HUES64 (cell line): ENCODE data around the gene AMDHD2.

Experiments
- H3K27ac ChIP-seq: 2 replicates; pipeline ENCODE4 v1.7.0; 2013; ENCODE audit warnings: low read depth, low read length, inconsistent platforms
- H3K27me3 ChIP-seq: 2 replicates; pipeline ENCODE4 v1.6.1; 2013; ENCODE audit warnings: mild to moderate bottlenecking, low read length; ENCODE audit not compliant: insufficient read depth
- H3K36me3 ChIP-seq: 2 replicates; pipeline ENCODE4 v1.6.1; 2013; ENCODE audit warnings: mild to moderate bottlenecking, low read length; ENCODE audit not compliant: insufficient read depth
- H3K4me1 ChIP-seq: 2 replicates; pipeline ENCODE4 v1.6.1; 2013; ENCODE audit warnings: mild to moderate bottlenecking, low read length, moderate library complexity; ENCODE audit not compliant: insufficient read depth
- H3K4me3 ChIP-seq: 2 replicates; pipeline ENCODE4 v1.5.1; 2013; ENCODE audit warnings: mild to moderate bottlenecking, low read length, moderate library complexity
- H3K9ac ChIP-seq: 2 replicates; pipeline ENCODE4 v1.6.1; 2013; ENCODE audit warnings: mild to moderate bottlenecking, low read depth, low read length
- H3K9me3 ChIP-seq: 2 replicates; pipeline ENCODE4 v1.6.1; 2013; ENCODE audit warnings: low read depth, low read length; ENCODE audit not compliant: insufficient read depth
- WGBS: fragments of 150-250, 120-280 bp; methylation state at CpG from one replicate; pipeline ENCODE4 v1.1.7; 2013; ENCODE audit warnings: missing lambda C conversion rate; 5-methylcytosine and 5-hydroxymethylcytosine counted together

AMDHD2 gene

DNA sequence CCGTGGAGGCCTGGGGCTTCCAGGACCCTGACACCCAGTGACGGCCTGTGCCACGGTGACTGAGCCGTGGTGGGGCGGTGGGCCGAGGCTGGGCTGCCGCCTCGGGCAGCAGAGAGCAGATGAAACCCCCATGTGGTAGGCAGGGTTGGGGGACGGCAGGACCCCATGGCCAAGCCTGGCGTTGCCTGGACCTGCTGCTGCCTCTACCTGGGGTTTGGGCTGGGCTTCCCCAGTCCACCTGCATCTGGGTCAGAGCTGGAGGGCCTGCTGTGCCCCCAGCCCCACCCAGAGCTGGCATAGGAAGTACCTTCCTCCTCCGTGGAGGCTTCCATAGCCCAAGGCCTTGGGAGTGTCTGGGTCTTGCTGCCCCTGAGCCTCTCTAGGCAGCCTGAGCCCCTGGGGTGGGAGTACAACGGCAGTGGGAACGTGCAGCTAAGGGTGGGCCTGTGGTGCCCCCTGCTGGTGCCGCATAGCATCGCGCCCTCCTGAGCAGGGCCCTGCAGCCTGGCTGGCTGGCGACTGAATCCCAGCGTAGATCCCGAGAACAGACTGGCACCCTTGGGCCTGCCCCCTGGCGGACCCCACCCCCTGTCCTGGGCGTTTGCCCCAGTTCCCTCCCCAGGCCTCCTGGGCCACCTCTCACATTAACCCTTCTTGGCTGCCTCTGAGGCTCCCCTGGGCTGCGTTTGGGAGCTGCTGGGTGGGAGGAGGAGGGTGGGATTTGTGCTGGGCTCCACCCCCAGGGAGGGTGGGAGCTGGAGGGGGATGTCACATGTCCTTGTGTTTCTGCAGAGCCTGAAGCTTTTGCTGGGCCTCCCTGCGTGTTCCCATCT, 19.0 kb upstream of the AMDHD2 start:
- H3K36me3 ChIP-seq, result peaks cover 5% of the 10 kb centered on the region; the same call in 1 of the 2 replicates
- H3K9ac ChIP-seq, result peak overlapping the region; percentile 10; the same call in 1 of the 2 replicates
- peak overlapping the region; percentile 31; the same call in 1 of the 2 replicates for H3K27ac ChIP-seq
- peaks cover 6% of the 10 kb centered on the region for H3K4me1 ChIP-seq
- no peaks in the 10 kb centered on the region for H3K9me3 ChIP-seq
- no peaks in the 10 kb centered on the region for H3K27me3 ChIP-seq
- peak overlapping the region; percentile 47 for H3K4me3 ChIP-seq
- 40% methylated on average over 23 of the region's 23 CpGs for WGBS

DNA sequence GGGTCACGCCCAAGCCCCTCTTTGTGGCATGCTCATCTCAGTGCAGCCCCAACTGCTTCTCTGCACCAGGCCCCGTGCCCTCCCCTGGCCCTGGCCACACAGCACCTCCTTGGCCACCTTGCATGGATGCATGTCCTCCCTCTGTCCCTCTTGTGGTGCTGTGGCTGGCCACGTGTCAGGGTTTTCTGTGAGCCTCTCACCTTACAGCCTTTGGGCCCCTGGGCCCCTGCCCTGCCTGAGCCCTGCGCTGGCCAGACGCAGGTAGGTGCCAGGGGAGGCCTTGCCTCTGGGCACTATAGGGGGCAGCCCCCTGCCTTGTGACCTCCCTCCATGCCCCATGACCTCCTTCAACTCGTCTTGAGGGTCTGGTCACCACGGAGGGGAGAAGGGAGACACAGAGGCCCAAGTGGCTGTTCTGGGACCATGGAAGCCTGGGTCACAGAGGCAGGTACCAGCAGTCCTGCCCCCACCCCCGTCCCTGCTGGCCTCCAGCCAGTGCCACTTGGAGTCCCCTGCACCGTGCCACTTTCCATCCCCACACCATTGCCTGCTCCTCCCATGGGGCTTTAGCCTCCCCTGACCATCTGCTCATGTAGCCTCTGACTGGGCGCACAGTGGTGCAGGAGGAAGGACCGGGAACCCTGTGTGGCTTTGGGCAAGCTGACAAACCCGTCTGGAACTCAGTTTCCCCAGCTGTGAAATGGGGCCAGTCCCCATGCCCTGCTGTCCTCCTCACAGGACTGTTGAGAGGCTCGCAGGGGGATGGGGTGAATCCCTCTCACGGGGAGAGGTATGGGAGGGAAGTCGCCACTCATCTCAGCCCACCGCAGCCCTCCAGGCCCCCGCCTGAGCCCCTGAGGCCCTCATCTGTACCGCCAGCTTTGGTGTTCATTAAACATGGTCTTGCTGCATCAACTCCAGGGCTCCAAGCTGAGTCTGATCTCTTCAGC, 17.9 kb upstream of the AMDHD2 start:
- no peaks in the 10 kb centered on the region for H3K9me3 ChIP-seq
- H3K4me3 ChIP-seq, result no peak overlapping the region
- no peaks in the 10 kb centered on the region for H3K27me3 ChIP-seq
- H3K4me1 ChIP-seq, result peaks cover 6% of the 10 kb centered on the region
- no peak overlapping the region for H3K9ac ChIP-seq
- no peak overlapping the region for H3K27ac ChIP-seq
- 86% methylated on average over 18 of the region's 18 CpGs for WGBS
- H3K36me3 ChIP-seq, result no peaks in the 10 kb centered on the region

DNA sequence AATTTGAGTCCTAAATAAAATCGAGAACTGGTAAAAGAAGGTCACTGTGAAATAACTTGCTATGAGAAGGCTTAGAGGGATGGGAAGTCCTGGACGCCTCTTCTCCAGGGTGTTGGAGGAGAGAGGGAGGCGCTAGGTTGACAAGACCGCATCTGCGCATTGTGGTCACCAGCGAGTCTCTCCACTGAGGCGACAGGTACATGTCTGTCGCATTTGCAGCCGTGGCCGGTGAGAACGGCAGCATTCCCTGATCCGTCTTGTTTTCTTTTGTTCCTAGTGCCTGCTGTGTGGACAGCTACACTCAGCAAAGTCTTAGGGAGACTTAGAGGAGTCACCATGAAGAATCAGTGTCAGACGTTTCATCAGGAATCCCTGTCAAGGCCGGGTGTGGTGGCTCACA, 14.5 kb upstream of the AMDHD2 start:
- peaks cover 6% of the 10 kb centered on the region for H3K4me1 ChIP-seq
- H3K27ac ChIP-seq, result no peak overlapping the region
- H3K36me3 ChIP-seq, result no peaks in the 10 kb centered on the region
- no peaks in the 10 kb centered on the region for H3K27me3 ChIP-seq
- no peaks in the 10 kb centered on the region for H3K9me3 ChIP-seq
- no peak overlapping the region for H3K4me3 ChIP-seq
- H3K9ac ChIP-seq, result no peak overlapping the region
- WGBS, result 92% methylated on average over 14 of the region's 14 CpGs

DNA sequence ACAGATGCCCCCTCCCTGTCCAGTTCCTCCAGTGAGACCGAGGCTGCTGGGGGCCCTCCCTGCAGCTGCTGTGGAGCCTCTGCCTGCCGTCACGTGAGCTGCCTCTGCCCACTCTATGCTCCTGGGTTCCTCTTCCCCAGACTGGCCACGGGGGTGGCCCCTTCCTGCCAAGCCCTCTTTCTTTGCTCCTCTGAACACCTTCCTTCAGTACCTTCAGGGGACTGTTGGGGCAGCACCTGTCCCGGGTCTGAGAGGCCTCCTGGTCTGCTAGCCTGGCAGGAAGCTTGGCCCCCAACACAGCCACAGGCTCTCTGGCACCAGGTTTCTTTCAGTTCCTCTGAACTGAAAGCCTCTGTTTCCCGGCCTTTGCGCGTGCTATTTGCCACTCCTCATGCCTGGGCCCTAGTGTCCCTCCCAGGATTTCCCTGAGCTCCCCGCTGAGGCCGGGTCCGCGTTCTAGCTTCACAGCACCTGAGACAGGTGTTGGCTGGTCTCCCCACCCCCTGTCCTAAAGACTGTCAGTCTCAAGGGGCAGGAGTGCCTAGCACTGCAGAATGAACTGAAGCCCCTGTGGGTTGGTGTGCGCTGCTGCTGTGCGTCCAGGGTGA, 13.0 kb upstream of the AMDHD2 start:
- Histone ChIP-seq H3K9ac (no peak overlapping the region), H3K9me3 (no peaks in the 10 kb centered on the region), H3K4me3 (no peak overlapping the region), H3K4me1 (peaks cover 5% of the 10 kb centered on the region; the same call in 1 of the 2 replicates), H3K27me3 (no peaks in the 10 kb centered on the region), H3K27ac (no peak overlapping the region), H3K36me3 (no peaks in the 10 kb centered on the region)
- WGBS, result 89% methylated on average over 14 of the region's 14 CpGs

DNA sequence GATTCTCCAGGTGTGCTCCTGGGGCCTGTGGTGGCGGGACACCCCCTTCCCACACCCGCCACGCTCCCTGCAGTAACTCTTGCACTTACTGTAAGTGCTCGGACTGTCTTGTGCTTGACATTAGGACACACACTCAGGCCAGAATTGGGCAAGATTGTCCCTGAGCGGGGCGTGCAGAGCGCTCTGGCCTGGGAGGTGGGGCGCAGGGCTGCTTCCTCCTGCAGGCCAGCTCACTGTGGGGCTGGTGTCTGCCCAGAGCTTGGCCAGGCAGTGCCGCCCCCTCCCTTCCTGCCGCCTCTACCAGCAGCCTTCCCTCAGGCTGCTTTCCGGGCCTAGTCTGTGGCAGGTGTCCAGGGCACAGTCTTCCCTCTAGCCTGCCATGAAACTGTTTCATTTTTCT, 12.5 kb upstream of the AMDHD2 start:
- H3K27ac ChIP-seq, result no peak overlapping the region
- WGBS, result 93% methylated on average over 11 of the region's 11 CpGs

DNA sequence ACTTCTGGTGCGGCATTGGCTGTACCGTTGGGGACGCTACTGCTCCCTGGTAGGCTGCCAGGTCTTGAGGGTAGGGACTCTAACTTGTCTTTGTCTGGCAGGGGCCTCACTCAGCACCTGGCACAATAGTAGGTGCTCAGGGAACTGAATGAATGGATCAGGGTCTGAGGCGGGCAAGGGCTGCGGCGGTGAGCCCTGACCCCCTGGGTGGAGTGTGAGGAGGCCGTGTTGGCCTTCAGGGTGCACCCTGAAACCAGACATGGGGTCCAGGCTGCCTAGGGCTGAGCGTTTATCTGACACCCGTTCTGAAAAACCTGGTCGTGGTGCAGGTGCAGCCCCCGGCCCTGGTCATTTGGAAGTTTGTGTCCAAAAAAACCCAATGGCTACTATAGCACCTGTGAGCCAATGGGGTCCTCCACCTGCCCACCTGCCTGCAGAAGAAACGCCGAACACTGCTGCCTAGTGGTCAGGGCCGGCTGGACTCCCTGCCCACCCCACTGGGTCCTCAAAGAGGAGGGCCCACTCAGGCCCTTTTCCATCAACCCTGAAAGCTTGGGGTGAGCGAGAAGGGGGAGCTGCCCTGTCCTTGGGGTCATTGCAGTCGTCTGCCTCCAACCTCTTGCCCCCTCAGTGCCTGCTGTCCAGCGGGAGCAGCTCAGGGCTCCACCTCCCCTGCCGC, 11.3 kb upstream of the AMDHD2 start:
- 89% methylated on average over 18 of the region's 18 CpGs for WGBS
- peaks cover 11% of the 10 kb centered on the region; the same call in 1 of the 2 replicates for H3K4me1 ChIP-seq
- no peak overlapping the region for H3K9ac ChIP-seq

More for the DNA sequence above, 12.5 kb upstream of the AMDHD2 start:
- H3K36me3 ChIP-seq, result no peaks in the 10 kb centered on the region
- H3K4me3 ChIP-seq, result no peak overlapping the region
- H3K27me3 ChIP-seq, result no peaks in the 10 kb centered on the region
- H3K9ac ChIP-seq, result no peak overlapping the region
- H3K9me3 ChIP-seq, result no peaks in the 10 kb centered on the region
- H3K4me1 ChIP-seq, result peaks cover 10% of the 10 kb centered on the region; the same call in 1 of the 2 replicates

DNA sequence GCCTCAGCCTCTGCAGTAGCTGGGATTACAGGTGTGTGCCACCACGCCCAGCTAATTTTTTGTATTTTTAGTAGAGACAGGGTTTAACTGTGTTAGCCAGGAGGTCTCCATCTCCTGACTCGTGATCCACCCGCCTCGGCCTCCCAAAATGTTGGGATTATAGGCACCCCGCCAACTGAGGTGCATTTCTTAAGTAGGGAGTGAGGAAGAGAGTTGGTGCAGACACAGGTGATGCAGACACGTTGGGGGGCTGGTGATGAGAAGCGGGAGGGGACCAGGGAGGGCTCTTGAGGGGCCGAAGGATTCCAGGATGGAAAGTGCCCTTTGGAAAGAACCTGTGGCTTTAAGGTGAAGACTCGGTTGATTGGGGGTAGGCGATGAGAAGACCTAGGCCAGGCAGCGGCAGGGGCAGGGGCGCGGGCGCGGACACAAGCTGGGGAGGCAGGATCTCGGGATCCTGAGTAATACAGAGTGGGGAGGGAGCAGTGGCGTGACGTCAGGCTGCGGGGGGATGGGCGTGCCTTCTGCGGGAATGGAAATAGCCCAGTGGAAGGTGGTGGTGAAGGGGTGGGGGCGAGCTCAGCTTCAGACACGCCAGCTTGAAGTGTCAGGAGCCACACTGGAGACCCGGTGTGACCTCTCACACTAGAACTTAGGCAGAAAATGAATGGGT, 8.9 kb upstream of the AMDHD2 start:
- Histone ChIP-seq H3K27ac (no peak overlapping the region), H3K9me3 (no peaks in the 10 kb centered on the region), H3K36me3 (no peaks in the 10 kb centered on the region), H3K4me3 (0 out of 2 replicates have a peak overlapping the region, but pooled peaks have one; percentile 15), H3K9ac (no peak overlapping the region), H3K4me1 (peaks cover 26% of the 10 kb centered on the region; the same call in 1 of the 2 replicates), H3K27me3 (no peaks in the 10 kb centered on the region)
- 50% methylated on average over 24 of the region's 24 CpGs for WGBS

More for the DNA sequence above, 11.3 kb upstream of the AMDHD2 start:
- Histone ChIP-seq H3K27me3 (no peaks in the 10 kb centered on the region), H3K4me3 (no peak overlapping the region), H3K9me3 (no peaks in the 10 kb centered on the region), H3K27ac (no peak overlapping the region), H3K36me3 (no peaks in the 10 kb centered on the region)

DNA sequence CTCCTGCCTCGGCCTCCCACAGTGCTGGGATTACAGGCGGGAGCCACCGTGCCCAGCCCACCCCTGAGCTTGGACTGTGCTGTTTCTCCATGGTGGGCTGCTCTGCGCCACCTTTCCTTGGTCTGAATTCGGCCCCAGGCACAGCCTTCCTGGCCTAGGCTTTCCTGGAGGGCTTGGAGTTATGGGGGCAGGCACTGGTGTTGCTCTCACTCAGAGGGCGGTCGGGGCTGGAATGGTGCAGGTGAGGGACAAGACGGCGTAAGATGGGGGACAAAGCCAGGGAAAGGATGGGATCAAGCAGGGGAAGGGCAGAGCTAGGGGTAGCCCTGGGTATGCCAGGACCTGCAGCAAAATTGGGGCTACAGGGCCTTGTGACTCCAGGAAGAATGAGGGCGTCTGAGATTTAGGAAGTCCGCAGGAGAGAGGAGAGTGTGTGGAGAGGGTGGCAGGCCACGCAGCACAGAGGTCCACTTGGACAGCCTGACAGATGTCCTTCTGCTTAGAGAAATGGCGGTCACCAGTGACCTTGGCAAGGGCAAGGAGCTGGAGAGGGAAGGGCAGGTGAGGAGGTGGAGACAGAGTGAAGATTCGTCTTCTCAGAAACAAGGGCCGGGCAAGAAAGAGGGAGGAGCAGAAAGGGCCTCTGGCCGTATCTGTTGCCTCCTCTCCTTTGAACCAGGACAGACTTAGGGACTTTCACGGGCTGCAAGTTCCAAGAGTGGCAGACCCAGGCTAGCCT, 8.0 kb upstream of the AMDHD2 start:
- Histone ChIP-seq H3K36me3 (no peaks in the 10 kb centered on the region), H3K9me3 (no peaks in the 10 kb centered on the region), H3K9ac (0 out of 2 replicates have a peak overlapping the region, but pooled peaks have one; percentile 4), H3K27me3 (no peaks in the 10 kb centered on the region), H3K4me3 (no peak overlapping the region), H3K4me1 (peaks cover 27% of the 10 kb centered on the region; the same call in 1 of the 2 replicates), H3K27ac (no peak overlapping the region)
- WGBS, result 80% methylated on average over 17 of the region's 17 CpGs

DNA sequence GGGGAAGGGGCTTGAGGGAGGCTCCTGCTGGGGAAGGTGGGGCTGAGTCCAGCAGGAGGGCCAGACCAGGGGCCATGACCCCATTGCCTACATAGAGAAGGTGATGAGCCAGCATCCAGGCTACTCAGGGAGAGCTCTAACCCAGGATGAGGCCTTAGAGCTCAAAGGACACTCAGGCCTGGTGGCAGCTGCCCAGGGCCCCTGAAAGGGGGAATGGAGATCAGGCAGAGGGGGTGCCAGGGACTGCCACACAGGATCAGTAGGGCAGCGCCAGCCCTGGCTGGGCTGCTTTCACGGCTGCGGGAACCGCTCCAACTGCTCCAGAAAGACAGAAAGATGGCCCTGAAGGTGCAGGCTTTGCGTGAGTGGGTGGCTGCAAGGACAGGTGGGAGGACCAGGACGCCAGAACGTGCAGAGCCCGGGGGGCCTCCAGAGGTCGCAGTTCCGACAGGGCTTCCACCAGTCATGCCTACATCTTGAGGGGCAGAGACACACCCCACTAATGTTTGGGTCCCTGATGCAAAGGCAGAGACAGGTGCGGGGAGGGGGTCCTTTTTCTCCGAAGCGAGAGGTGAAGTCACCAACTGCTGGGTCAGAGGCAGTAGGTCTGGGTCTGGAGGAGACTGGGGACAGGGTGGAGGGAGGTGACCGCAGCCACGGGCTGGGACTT, 7.3 kb upstream of the AMDHD2 start:
- H3K4me3 ChIP-seq, result peak overlapping the region; percentile 89
- peaks cover 27% of the 10 kb centered on the region; the same call in 1 of the 2 replicates for H3K4me1 ChIP-seq
- 50% methylated on average over 15 of the region's 15 CpGs for WGBS
- no peaks in the 10 kb centered on the region for H3K9me3 ChIP-seq
- peak overlapping the region; percentile 99 for H3K9ac ChIP-seq
- peak overlapping the region; percentile 98 for H3K27ac ChIP-seq
- no peaks in the 10 kb centered on the region for H3K36me3 ChIP-seq
- H3K27me3 ChIP-seq, result no peaks in the 10 kb centered on the region
